ENCODE results near the gene MYO1B. TPM values are rescaled to one million over a fixed set of nuclear protein-coding genes. Genes with fewer than 3 reads are reported as not detected.

MYO1B gene
- total and polyA plus RNA-seq, 2 donors = 26.5 to 28.5 TPM

GRCh38 chr2:191434072-191434471 is 188.9 kb downstream of the MYO1B start:
- Histone ChIP-seq H3K36me3 (ENCODE audit: control insufficient read depth in 2 of 2, insufficient read depth in 2 of 2, low read length in 1 of 2) (no peaks in the 10 kb centered on the region), H3K9me3 (ENCODE audit: control insufficient read depth in 2 of 2, insufficient read depth in 1 of 2, low read length in 1 of 2) (no peaks in the 10 kb centered on the region), H3K27ac (ENCODE audit: low read depth in 1 of 2, low read length in 1 of 2) (no peak overlapping the region), H3K27me3 (ENCODE audit: control insufficient read depth in 2 of 2, insufficient read depth in 1 of 2, low read length in 1 of 2) (no peaks in the 10 kb centered on the region), H3K4me1 (ENCODE audit: control insufficient read depth in 2 of 2, insufficient read depth in 2 of 2, low read length in 2 of 2) (peaks cover 0 to 3% of the 10 kb centered on the region in 2 donors), H3K4me3 (ENCODE audit: low read length in 2 of 2) (no peak overlapping the region)
- 95% methylated on average over 3 of the region's 3 CpGs for WGBS
- DNase-seq (ENCODE audit: low read depth in 6 of 9, low spot score in 9 of 9) = no peak

- Histone ChIP-seq H3K9me3 (ENCODE audit: control insufficient read depth in 2 of 2, insufficient read depth in 1 of 2, low read length in 1 of 2) (no peaks in the 10 kb centered on the region), H3K36me3 (ENCODE audit: control insufficient read depth in 2 of 2, insufficient read depth in 2 of 2, low read length in 1 of 2) (no peaks in the 10 kb centered on the region), H3K4me3 (ENCODE audit: low read length in 2 of 2) (no peak overlapping the region), H3K27me3 (ENCODE audit: control insufficient read depth in 2 of 2, insufficient read depth in 1 of 2, low read length in 1 of 2) (no peaks in the 10 kb centered on the region), H3K4me1 (ENCODE audit: control insufficient read depth in 2 of 2, insufficient read depth in 2 of 2, low read length in 2 of 2) (peaks cover 0 to 3% of the 10 kb centered on the region in 2 donors), H3K27ac (ENCODE audit: low read depth in 1 of 2, low read length in 1 of 2) (no peak overlapping the region)
- WGBS = 96% methylated on average over 6 of the region's 6 CpGs
- DNase-seq (ENCODE audit: low read depth in 6 of 9, low spot score in 9 of 9) = no peak
These were observed 189.9 kb downstream of the MYO1B start for GRCh38 chr2:191435141-191435540.

- H3K4me3 ChIP-seq (ENCODE audit: low read length in 2 of 2) = no peak overlapping the region
- no peaks in the 10 kb centered on the region for H3K9me3 ChIP-seq (ENCODE audit: control insufficient read depth in 2 of 2, insufficient read depth in 1 of 2, low read length in 1 of 2)
- peak in 1 of 9 donors; percentile 14 for DNase-seq (ENCODE audit: low read depth in 6 of 9, low spot score in 9 of 9)
- H3K4me1 ChIP-seq (ENCODE audit: control insufficient read depth in 2 of 2, insufficient read depth in 2 of 2, low read length in 2 of 2) = peaks cover 0 to 3% of the 10 kb centered on the region in 2 donors
- 85% methylated on average over 6 of the region's 6 CpGs for WGBS
- H3K27me3 ChIP-seq (ENCODE audit: control insufficient read depth in 2 of 2, insufficient read depth in 1 of 2, low read length in 1 of 2) = no peaks in the 10 kb centered on the region
- peak overlapping the region in 1 of 2 donors; percentile 13 for H3K27ac ChIP-seq (ENCODE audit: low read depth in 1 of 2, low read length in 1 of 2)
- H3K36me3 ChIP-seq (ENCODE audit: control insufficient read depth in 2 of 2, insufficient read depth in 2 of 2, low read length in 1 of 2) = no peaks in the 10 kb centered on the region
These were observed 191.3 kb downstream of the MYO1B start for GRCh38 chr2:191436368-191437055.

- Histone ChIP-seq H3K27me3 (ENCODE audit: control insufficient read depth in 2 of 2, insufficient read depth in 1 of 2, low read length in 1 of 2) (no peaks in the 10 kb centered on the region), H3K36me3 (ENCODE audit: control insufficient read depth in 2 of 2, insufficient read depth in 2 of 2, low read length in 1 of 2) (no peaks in the 10 kb centered on the region), H3K4me1 (ENCODE audit: control insufficient read depth in 2 of 2, insufficient read depth in 2 of 2, low read length in 2 of 2) (peaks cover 0 to 3% of the 10 kb centered on the region in 2 donors), H3K9me3 (ENCODE audit: control insufficient read depth in 2 of 2, insufficient read depth in 1 of 2, low read length in 1 of 2) (no peaks in the 10 kb centered on the region), H3K27ac (ENCODE audit: low read depth in 1 of 2, low read length in 1 of 2) (no peak overlapping the region), H3K4me3 (ENCODE audit: low read length in 2 of 2) (no peak overlapping the region)
- DNase-seq (ENCODE audit: low read depth in 6 of 9, low spot score in 9 of 9) = no peak
- 98% methylated on average over 3 of the region's 3 CpGs for WGBS
These were observed 194.3 kb downstream of the MYO1B start for GRCh38 chr2:191439481-191439880.

GRCh38 chr2:191441496-191442214 is 196.5 kb downstream of the MYO1B start:
- no peaks in the 10 kb centered on the region for H3K36me3 ChIP-seq (ENCODE audit: control insufficient read depth in 2 of 2, insufficient read depth in 2 of 2, low read length in 1 of 2)
- H3K27me3 ChIP-seq (ENCODE audit: control insufficient read depth in 2 of 2, insufficient read depth in 1 of 2, low read length in 1 of 2) = no peaks in the 10 kb centered on the region
- peaks cover 0 to 5% of the 10 kb centered on the region in 2 donors for H3K4me1 ChIP-seq (ENCODE audit: control insufficient read depth in 2 of 2, insufficient read depth in 2 of 2, low read length in 2 of 2)
- H3K27ac ChIP-seq (ENCODE audit: low read depth in 1 of 2, low read length in 1 of 2) = no peak overlapping the region
- WGBS = 93% methylated on average over 14 of the region's 14 CpGs
- no peaks in the 10 kb centered on the region for H3K9me3 ChIP-seq (ENCODE audit: control insufficient read depth in 2 of 2, insufficient read depth in 1 of 2, low read length in 1 of 2)
- DNase-seq (ENCODE audit: low read depth in 6 of 9, low spot score in 9 of 9) = no peak
- no peak overlapping the region for H3K4me3 ChIP-seq (ENCODE audit: low read length in 2 of 2)

- Histone ChIP-seq H3K27ac (ENCODE audit: low read depth in 1 of 2, low read length in 1 of 2) (no peak overlapping the region), H3K27me3 (ENCODE audit: control insufficient read depth in 2 of 2, insufficient read depth in 1 of 2, low read length in 1 of 2) (no peaks in the 10 kb centered on the region), H3K4me1 (ENCODE audit: control insufficient read depth in 2 of 2, insufficient read depth in 2 of 2, low read length in 2 of 2) (peaks cover 0 to 4% of the 10 kb centered on the region in 2 donors), H3K4me3 (ENCODE audit: low read length in 2 of 2) (no peak overlapping the region), H3K9me3 (ENCODE audit: control insufficient read depth in 2 of 2, insufficient read depth in 1 of 2, low read length in 1 of 2) (no peaks in the 10 kb centered on the region), H3K36me3 (ENCODE audit: control insufficient read depth in 2 of 2, insufficient read depth in 2 of 2, low read length in 1 of 2) (no peaks in the 10 kb centered on the region)
- DNase-seq (ENCODE audit: low read depth in 6 of 9, low spot score in 9 of 9) = no peak
- 96% methylated on average over 3 of the region's 3 CpGs for WGBS
These were observed 198.2 kb downstream of the MYO1B start for GRCh38 chr2:191443446-191443845.

- Histone ChIP-seq H3K36me3 (ENCODE audit: control insufficient read depth in 2 of 2, insufficient read depth in 2 of 2, low read length in 1 of 2) (no peaks in the 10 kb centered on the region), H3K4me1 (ENCODE audit: control insufficient read depth in 2 of 2, insufficient read depth in 2 of 2, low read length in 2 of 2) (peaks cover 0 to 4% of the 10 kb centered on the region in 2 donors), H3K9me3 (ENCODE audit: control insufficient read depth in 2 of 2, insufficient read depth in 1 of 2, low read length in 1 of 2) (no peaks in the 10 kb centered on the region), H3K4me3 (ENCODE audit: low read length in 2 of 2) (no peak overlapping the region), H3K27ac (ENCODE audit: low read depth in 1 of 2, low read length in 1 of 2) (no peak overlapping the region), H3K27me3 (ENCODE audit: control insufficient read depth in 2 of 2, insufficient read depth in 1 of 2, low read length in 1 of 2) (no peaks in the 10 kb centered on the region)
- DNase-seq (ENCODE audit: low read depth in 6 of 9, low spot score in 9 of 9) = no peak
- WGBS = 95% methylated on average over 2 of the region's 2 CpGs
These were observed 201.7 kb downstream of the MYO1B start for GRCh38 chr2:191446910-191447309.

GRCh38 chr2:191451116-191451515 is 205.9 kb downstream of the MYO1B start:
- WGBS = 98% methylated on average over 5 of the region's 5 CpGs
- Histone ChIP-seq H3K27me3 (ENCODE audit: control insufficient read depth in 2 of 2, insufficient read depth in 1 of 2, low read length in 1 of 2) (no peaks in the 10 kb centered on the region), H3K4me3 (ENCODE audit: low read length in 2 of 2) (no peak overlapping the region), H3K4me1 (ENCODE audit: control insufficient read depth in 2 of 2, insufficient read depth in 2 of 2, low read length in 2 of 2) (no peaks in the 10 kb centered on the region), H3K36me3 (ENCODE audit: control insufficient read depth in 2 of 2, insufficient read depth in 2 of 2, low read length in 1 of 2) (no peaks in the 10 kb centered on the region), H3K9me3 (ENCODE audit: control insufficient read depth in 2 of 2, insufficient read depth in 1 of 2, low read length in 1 of 2) (peaks cover 0 to 3% of the 10 kb centered on the region in 2 donors), H3K27ac (ENCODE audit: low read depth in 1 of 2, low read length in 1 of 2) (no peak overlapping the region)
- DNase-seq (ENCODE audit: low read depth in 6 of 9, low spot score in 9 of 9) = no peak

GRCh38 chr2:191452065-191452464 is 206.9 kb downstream of the MYO1B start:
- H3K4me3 ChIP-seq (ENCODE audit: low read length in 2 of 2) = no peak overlapping the region
- no peak for DNase-seq (ENCODE audit: low read depth in 6 of 9, low spot score in 9 of 9)
- 97% methylated on average over 3 of the region's 3 CpGs for WGBS

More at GRCh38 chr2:191452065-191452464, 206.9 kb downstream of the MYO1B start:
- Histone ChIP-seq H3K27me3 (ENCODE audit: control insufficient read depth in 2 of 2, insufficient read depth in 1 of 2, low read length in 1 of 2) (no peaks in the 10 kb centered on the region), H3K27ac (ENCODE audit: low read depth in 1 of 2, low read length in 1 of 2) (no peak overlapping the region), H3K9me3 (ENCODE audit: control insufficient read depth in 2 of 2, insufficient read depth in 1 of 2, low read length in 1 of 2) (peaks cover 0 to 3% of the 10 kb centered on the region in 2 donors), H3K36me3 (ENCODE audit: control insufficient read depth in 2 of 2, insufficient read depth in 2 of 2, low read length in 1 of 2) (no peaks in the 10 kb centered on the region), H3K4me1 (ENCODE audit: control insufficient read depth in 2 of 2, insufficient read depth in 2 of 2, low read length in 2 of 2) (no peaks in the 10 kb centered on the region)

Data from thymus (tissue), 11 donors.